ENCODE measurements around the gene AIG1. TPM values are rescaled to one million over a fixed set of nuclear protein-coding genes. Genes with fewer than 3 reads are reported as not detected.

The AIG1 gene
- total and polyA plus RNA-seq, 2 of the 4 experiments (the other 2 are of a cell fraction), result 21.3 to 27.1 TPM

DNA sequence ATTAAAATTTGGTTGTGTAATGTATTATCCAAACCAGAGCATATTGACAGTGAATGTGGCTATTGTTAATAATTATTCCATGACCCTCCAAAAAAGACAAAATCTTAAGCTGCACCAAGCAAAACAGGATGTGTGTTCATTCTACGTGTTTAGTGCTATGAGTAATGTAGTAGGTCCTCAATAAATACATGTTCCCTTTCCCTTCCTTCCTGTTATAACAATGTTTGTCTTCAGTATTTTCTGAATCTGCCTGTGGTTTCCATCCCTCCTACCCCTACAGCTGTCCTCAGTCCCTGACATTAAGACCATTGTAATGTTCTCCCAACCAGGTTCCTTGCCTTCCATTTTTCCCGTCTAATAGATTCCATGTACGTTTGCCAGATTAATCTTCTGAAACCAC is 163.8 kb downstream of the AIG1 start:
- in situ Hi-C loops (cut with MboI; ENCODE audit: low sequenced_read_pairs) (no loop called here), intact Hi-C loops (cut with micrococcal nuclease) (no loop called here), dilution Hi-C loops (cut with HindIII; ENCODE audit: low sequenced_read_pairs, unreplicated experiment) (no loop called here)
- Histone ChIP-seq H3K36me3 (ENCODE audit: control insufficient read depth, insufficient read depth, low read length) (no peaks in the 10 kb centered on the region), H3K27me3 (ENCODE audit: control insufficient read depth, insufficient read depth, low read length) (no peaks in the 10 kb centered on the region), H3K9me3 (ENCODE audit: control insufficient read depth, insufficient read depth, low read length) (no peaks in the 10 kb centered on the region), H2AK5ac (ENCODE audit: low read depth, low read length) (no peak overlapping the region), H4K8ac (ENCODE audit: low read depth in 2 of 2, low read length in 2 of 2) (no peak overlapping the region), H4K20me1 (ENCODE audit: insufficient read depth, low read length) (no peaks in the 10 kb centered on the region), H3K4me2 (ENCODE audit: low read depth, low read length) (no peak overlapping the region), H2BK15ac (ENCODE audit: low read depth, low read length) (no peak overlapping the region), H3K4ac (ENCODE audit: low read depth, low read length) (no peak overlapping the region), H3K23ac (ENCODE audit: low read depth, low read length) (no peak overlapping the region), H3K14ac (replicated peaks; ENCODE audit: low read depth, low read length) (no peak overlapping the region), H3K4me3 (ENCODE audit: insufficient read depth, low read depth, low read length) (no peak overlapping the region), H3K56ac (ENCODE audit: extremely low read depth, insufficient read depth, low read length) (no peak overlapping the region), H2AK9ac (replicated peaks; ENCODE audit: low read depth, low read length, poor library complexity) (no peak overlapping the region), H4K91ac (ENCODE audit: insufficient read depth, low read depth, low read length) (no peak overlapping the region), H3K79me1 (ENCODE audit: low read depth in 1 of 2, low read length in 2 of 2) (no peaks in the 10 kb centered on the region), H2BK20ac (ENCODE audit: low read depth, low read length) (no peak overlapping the region), H3K9me1 (ENCODE audit: insufficient read depth, low read length) (peaks cover 7% of the 10 kb centered on the region; the same call in 1 of the 2 replicates), H2BK5ac (ENCODE audit: low read depth, low read length, poor library complexity, severe bottlenecking) (no peak overlapping the region), H2BK120ac (ENCODE audit: low read depth, low read length) (no peak overlapping the region), H4K5ac (ENCODE audit: low read depth, low read length) (no peak overlapping the region), H3K18ac (ENCODE audit: low read depth, low read length) (no peak overlapping the region), H3K4me1 (ENCODE audit: control insufficient read depth, insufficient read depth, low read length) (no peaks in the 10 kb centered on the region; the same call in 1 of the 2 replicates), H3K9ac (ENCODE audit: low read depth, low read length) (no peak overlapping the region), H2AFZ (replicated peaks; ENCODE audit: low read length, poor library complexity) (no peak overlapping the region), H3K27ac (ENCODE audit: insufficient read depth, low read length) (no peak overlapping the region)
- DNase-seq (no peak), ATAC-seq (ENCODE audit: low read depth) (no peak)
- 100% methylated on average over 2 of the region's 3 CpGs; no CpG with 5 or more reads in 1 of the 2 experiments for WGBS, 2 experiments (ENCODE audit: extremely low coverage in 2 of 2, insufficient read length in 1 of 2)
- TF ChIP-seq MAZ (IDR thresholded peaks at IDR 0.05; ENCODE audit: borderline replicate concordance, low read depth, low read length), result no peak
- TF ChIP-seq SMC3 (IDR thresholded peaks at IDR 0.05; ENCODE audit: low read depth, low read length), result no peak
- no peak for TF ChIP-seq NFE2L2 (IDR thresholded peaks at IDR 0.05; ENCODE audit: low read depth, low read length)
- no peak for TF ChIP-seq RFX5 (IDR thresholded peaks at IDR 0.05; ENCODE audit: low read depth, low read length)
- TF ChIP-seq CHD1 (IDR thresholded peaks at IDR 0.05; ENCODE audit: low read depth, low read length), result no peak
- TF ChIP-seq FOS (IDR thresholded peaks at IDR 0.05; ENCODE audit: low read depth, low read length), result no peak
- TF ChIP-seq CTCF (conservative IDR thresholded peaks at IDR 0.05; ENCODE audit: low read depth, low read length), result no peak
- no peak for TF ChIP-seq RAD21 (IDR thresholded peaks at IDR 0.05; ENCODE audit: low read length)
- TF ChIP-seq BHLHE40 (IDR thresholded peaks at IDR 0.05; ENCODE audit: low read depth, low read length), result no peak
- TF ChIP-seq MXI1 (IDR thresholded peaks at IDR 0.05; ENCODE audit: borderline replicate concordance, low read depth, low read length), result no peak
- TF ChIP-seq CEBPB (IDR thresholded peaks at IDR 0.05; ENCODE audit: low read depth, low read length), result no peak
- no TSS peak for BruUV-seq (replicated peaks)
- ChIA-PET CTCF (no interaction called here), POLR2A (ENCODE audit: unreplicated experiment) (no interaction called here)
